K562 (cell line): ENCODE results near the gene PPP3CA. TPM values are rescaled to one million over a fixed set of nuclear protein-coding genes. Genes with fewer than 3 reads are reported as not detected.

Experiments used
- ATAC-seq: fragments of 200-7000 bp; cut with Tn5 transposase; 3 replicates; pipeline ENCODE4 v1.9.1; 2020; ENCODE audit warnings: moderate library complexity
- BruUV-seq: library from RNA; stranded (reverse); fragments of 400-500 nt; replicated peaks from 2 replicates; lab custom pipeline; 2021; lab: Mats Ljungman, UMichigan
- CTCF ChIA-PET: fragments of 300-600 bp; formaldehyde crosslinking; extraction: SDS; loops from one replicate; lab custom pipeline; 2021; ENCODE audit warnings: low intra/inter-chr PET ratio; lab: Yijun Ruan, JAX
- POLR2A ChIA-PET: fragments of 300-600, 350-650 bp; sonication (Branson Sonifier 250); formaldehyde crosslinking; extraction: SDS; loops from one replicate; lab custom pipeline; 2021; ENCODE audit warnings: antibody characterized with exemption, inconsistent platforms; lab: Yijun Ruan, JAX
- DNase-seq, 4 experiments: peaks; one replicate each; pipeline versions ENCODE4 v3.0.0 to v3.0.0-alpha.2; 2011 to 2018; ENCODE audit warnings: low spot score in 3 of 4, mixed read lengths in 3 of 4; ENCODE audit errors: extremely low read depth in 1 of 4
- FAIRE-seq: peaks from 2 replicates; lab custom pipeline; 2011; peaks lifted over from hg19 to GRCh38; lab: Jason Lieb, UNC
- H2AFZ ChIP-seq: 2 replicates; pipeline ENCODE4 v1.6.0; 2011; ENCODE audit warnings: low read depth, low read length, control low read depth, inconsistent platforms
- H3K27ac ChIP-seq: fragments of 200-600 bp; 3 replicates; pipeline ENCODE4 v1.8.0; 2011; ENCODE audit warnings: low read depth, mild to moderate bottlenecking, control low read depth, inconsistent platforms, low read length, moderate library complexity, mixed read lengths; ENCODE audit errors: extremely low read depth
- H3K27me3 ChIP-seq, 2 experiments: fragments of 300-600 bp in 1 of 2; 2 replicates in 1 of 2; 3 replicates in 1 of 2; pipeline versions ENCODE4 v1.6.0 to v1.8.0; 2011; ENCODE audit warnings: inconsistent platforms in 2 of 2, low read length in 2 of 2, mild to moderate bottlenecking in 1 of 2, mixed read lengths in 1 of 2, moderate library complexity in 1 of 2; ENCODE audit not compliant: control insufficient read depth in 2 of 2, insufficient read depth in 2 of 2
- H3K36me3 ChIP-seq: fragments of 300-600 bp; 3 replicates; pipeline ENCODE4 v1.8.0; 2011; ENCODE audit warnings: mild to moderate bottlenecking, low read length, inconsistent platforms; ENCODE audit not compliant: control insufficient read depth, insufficient read depth
- H3K4me1 ChIP-seq, 2 experiments: fragments of 200-600 bp in 1 of 2; replicated peaks in 1 of 2; 2 replicates in 1 of 2; 3 replicates in 1 of 2; pipeline versions ENCODE4 v1.5.1 to v1.8.0; 2011; ENCODE audit warnings: inconsistent platforms in 2 of 2, low read length in 2 of 2, mild to moderate bottlenecking in 1 of 2, mixed read lengths in 1 of 2, moderate library complexity in 1 of 2; ENCODE audit not compliant: control insufficient read depth in 2 of 2, insufficient read depth in 2 of 2
- H3K4me2 ChIP-seq: 2 replicates; pipeline ENCODE4 v1.6.1; 2011; ENCODE audit warnings: low read length, control low read depth, inconsistent platforms, mixed read lengths; ENCODE audit not compliant: insufficient read depth
- H3K4me3 ChIP-seq: fragments of 200-600 bp; sonication (generic), shearing (Covaris generic); 2 replicates; pipeline ENCODE4 v1.5.1; 2016; ENCODE audit warnings: control low read depth, inconsistent platforms
- H3K79me2 ChIP-seq: fragments of 200-600 bp; 3 replicates; pipeline ENCODE4 v1.8.0; 2011; ENCODE audit warnings: low read length, inconsistent platforms; ENCODE audit not compliant: control insufficient read depth, insufficient read depth
- H3K9ac ChIP-seq, 2 experiments: 2 replicates each; pipeline versions ENCODE4 v1.6.0 to v1.6.1; 2011; ENCODE audit warnings: low read depth in 2 of 2, low read length in 2 of 2, control low read depth in 1 of 2, inconsistent platforms in 1 of 2, mild to moderate bottlenecking in 1 of 2, mixed read lengths in 1 of 2; ENCODE audit not compliant: insufficient read depth in 1 of 2
- H3K9me1 ChIP-seq: one replicate; pipeline ENCODE4 v1.6.0; 2011; ENCODE audit warnings: inconsistent platforms, mild to moderate bottlenecking, low read length, moderate library complexity; ENCODE audit not compliant: control insufficient read depth, insufficient read depth
- H3K9me3 ChIP-seq: replicated peaks from 2 replicates; pipeline ENCODE4 v1.5.1; 2011; ENCODE audit warnings: low read depth, low read length, inconsistent platforms; ENCODE audit not compliant: control insufficient read depth, insufficient read depth
- H4K20me1 ChIP-seq: replicated peaks from 2 replicates; pipeline ENCODE4 v1.6.1; 2011; ENCODE audit warnings: low read length, inconsistent platforms, mixed read lengths; ENCODE audit not compliant: control insufficient read depth, insufficient read depth
- CAMTA2 ChIP-seq: fragments of 250-450 bp; sonication (Bioruptor Pico); conservative IDR thresholded peaks from 2 replicates; pipeline ENCODE4 v1.5.1; 2022
- EGR1 ChIP-seq: fragments of 450-650 bp; conservative IDR thresholded peaks from 2 replicates; pipeline ENCODE4 v1.6.1; 2017; ENCODE audit warnings: mild to moderate bottlenecking
- ELF4 ChIP-seq: fragments of 450-650 bp; formaldehyde crosslinking; IDR thresholded peaks from 2 replicates; pipeline ENCODE4 v1.4.0; 2022; ENCODE audit warnings: missing genetic modification characterization
- MCM5 ChIP-seq: fragments of 450-650 bp; IDR thresholded peaks from 2 replicates; pipeline ENCODE4 v1.6.1; 2016; ENCODE audit warnings: low read depth
- PHB2 ChIP-seq: fragments of 450-650 bp; IDR thresholded peaks from 2 replicates; pipeline ENCODE4 v1.6.1; 2017; ENCODE audit warnings: low read depth
- TEAD2 ChIP-seq: fragments of 450-650 bp; IDR thresholded peaks from 2 replicates; pipeline ENCODE4 v1.6.1; 2016; ENCODE audit warnings: missing genetic modification characterization, control low read depth, missing compliant biosample characterization
- ZNF699 ChIP-seq: fragments of 250-450 bp; sonication (Bioruptor Pico); IDR thresholded peaks from 2 replicates; pipeline ENCODE4 v1.8.0; 2021; ENCODE audit warnings: mild to moderate bottlenecking, moderate library complexity; ENCODE audit not compliant: insufficient replicate concordance
- WGBS: fragments of 100-300 bp; shearing (Covaris generic); methylation state at CpG from one replicate; pipeline ENCODE4 v1.1.6; 2016; ENCODE audit warnings: low coverage, mixed read lengths; ENCODE audit not compliant: insufficient coverage; ENCODE audit errors: missing lambda C conversion rate; 5-methylcytosine and 5-hydroxymethylcytosine counted together
- in situ Hi-C: fragments of 300-500 bp; cut with MboI; formaldehyde crosslinking; loops from 4 replicates; pipeline ENCODE4 v1.15.0; 2018; ENCODE audit warnings: inconsistent platforms, mixed read lengths
- intact Hi-C: fragments of 100-400 bp; cut with micrococcal nuclease; formaldehyde crosslinking; loops from 2 replicates; pipeline ENCODE4 v1.14.2; 2022
- polyA plus RNA-seq, 8 experiments: library from polyadenylated mRNA; depleted of rRNA in 4 of 8; stranded (reverse) in 5 of 8; unstranded in 3 of 8; fragments of >200 nt; fragmentation: Nextera tagmentation in 2 of 8; fragmentation: Illumina TruSeq in 1 of 8; extraction: Ambion mirVana in 2 of 8; extraction: Trizol in 1 of 8; gene quantifications; 2 replicates each; pipeline versions ENCODE4 v1.2.1 to v1.2.3, GENCODE V29; 2011 to 2014; ENCODE audit warnings: inconsistent platforms in 1 of 8, missing spikeins in 1 of 8
- total RNA-seq, 7 experiments: library from RNA; depleted of rRNA in 6 of 7; stranded (reverse); fragments of >200 nt in 6 of 7; fragmentation: Illumina TruSeq in 2 of 7; extraction: Trizol in 2 of 7; gene quantifications; 2 replicates each; pipeline versions ENCODE4 v1.2.1 to v1.2.3, GENCODE V29; 2011 to 2021; ENCODE audit warnings: low replicate concordance in 1 of 7
- TF ChIP-seq, protein P1 (sequence below): sonication (generic); formaldehyde crosslinking; IDR thresholded peaks from 2 replicates; pipeline ENCODE4 v1.8.1; 2023; ENCODE audit warnings: mild to moderate bottlenecking, missing genetic modification reagents

The PPP3CA gene
- total and polyA plus RNA-seq, 9 of the 15 experiments (the other 6 are each of a cell fraction or from before 2014, with no cell fraction given), result 0.94 to 3.2 (median 1.6) TPM

DNA sequence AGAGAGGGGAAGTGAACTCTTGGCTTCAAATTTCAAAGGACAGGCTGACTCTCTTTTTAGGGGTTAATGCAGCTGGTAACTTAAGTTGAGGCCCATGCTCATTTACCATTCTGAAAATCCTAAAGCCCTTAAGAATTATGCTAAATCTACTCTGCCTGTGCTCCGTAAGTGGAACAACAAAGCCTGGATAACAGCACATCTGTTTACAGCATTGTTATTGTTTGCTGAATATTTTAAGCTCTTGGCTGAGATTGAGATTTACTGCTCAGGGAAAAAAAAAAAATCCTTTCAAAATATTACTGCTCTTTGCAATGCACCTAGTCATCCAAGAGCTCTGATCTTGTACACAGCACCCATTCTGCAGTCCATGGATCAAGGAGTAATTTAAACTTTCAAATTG lies 17.7 kb downstream of the PPP3CA start:
- ChIA-PET POLR2A (interaction anchor here (0.8 kb wide), 1 partner anchor 9 kb away, joined by 3 read pairs; no protein-coding TSS in a partner anchor), CTCF (no interaction called here)
- Histone ChIP-seq H3K9me3 (no peaks in the 10 kb centered on the region), H3K79me2 (no peaks in the 10 kb centered on the region), H3K9ac (no peak overlapping the region), H3K4me3 (no peak overlapping the region), H3K9me1 (no peaks in the 10 kb centered on the region), H3K36me3 (no peaks in the 10 kb centered on the region), H3K27ac (no peak overlapping the region), H2AFZ (no peak overlapping the region), H3K4me2 (no peak overlapping the region), H3K27me3 (no peaks in the 10 kb centered on the region), H4K20me1 (no peaks in the 10 kb centered on the region), H3K4me1 (no peaks in the 10 kb centered on the region)
- in situ Hi-C loops, result no loop called here
- intact Hi-C loops, result no loop called here
- no TSS peak for BruUV-seq
- TF ChIP-seq, protein P1, sequence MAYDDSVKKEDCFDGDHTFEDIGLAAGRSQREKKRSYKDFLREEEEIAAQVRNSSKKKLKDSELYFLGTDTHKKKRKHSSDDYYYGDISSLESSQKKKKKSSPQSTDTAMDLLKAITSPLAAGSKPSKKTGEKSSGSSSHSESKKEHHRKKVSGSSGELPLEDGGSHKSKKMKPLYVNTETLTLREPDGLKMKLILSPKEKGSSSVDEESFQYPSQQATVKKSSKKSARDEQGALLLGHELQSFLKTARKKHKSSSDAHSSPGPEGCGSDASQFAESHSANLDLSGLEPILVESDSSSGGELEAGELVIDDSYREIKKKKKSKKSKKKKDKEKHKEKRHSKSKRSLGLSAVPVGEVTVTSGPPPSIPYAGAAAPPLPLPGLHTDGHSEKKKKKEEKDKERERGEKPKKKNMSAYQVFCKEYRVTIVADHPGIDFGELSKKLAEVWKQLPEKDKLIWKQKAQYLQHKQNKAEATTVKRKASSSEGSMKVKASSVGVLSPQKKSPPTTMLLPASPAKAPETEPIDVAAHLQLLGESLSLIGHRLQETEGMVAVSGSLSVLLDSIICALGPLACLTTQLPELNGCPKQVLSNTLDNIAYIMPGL, result no peak
- TF ChIP-seq ZNF699, result no peak
- TF ChIP-seq PHB2, result no peak
- no peak for TF ChIP-seq MCM5
- no peak for TF ChIP-seq TEAD2 (tag)
- TF ChIP-seq ELF4 (CRISPR knock-in tag), result no peak
- no peak for TF ChIP-seq CAMTA2
- no peak for TF ChIP-seq EGR1
- ATAC-seq (no peak), DNase-seq (no peak), FAIRE-seq (no peak)
- WGBS, result 0% methylated on average over 1 of the region's 1 CpG
